Activated effector memory CD4-positive, alpha-beta T cell treated with Interleukin-2 at 50 U/mL for 16 hours (primary cell): ENCODE results near the gene HPN.
"Not testable (repeated sequence)": the region's sequence is repeated elsewhere in the genome, so short reads cannot be mapped to it uniquely, and the experiment has no call there.

Source experiments
- DNase-seq: peaks from one replicate; pipeline ENCODE4 v3.0.0-alpha.2; 2020

Gene HPN

GRCh38 chr19:35044317-35045117 lies 3.0 kb downstream of the HPN start:
- DNase-seq: peak; percentile 43

GRCh38 chr19:35045667-35046300 lies 4.3 kb downstream of the HPN start:
- DNase-seq: peak; percentile 18

- no peak for DNase-seq
These were observed 4.9 kb downstream of the HPN start for GRCh38 chr19:35046461-35046860.

GRCh38 chr19:35048911-35049411 lies 7.4 kb downstream of the HPN start:
- no peak for DNase-seq

- no peak for DNase-seq
These were observed 7.9 kb downstream of the HPN start for GRCh38 chr19:35049456-35049855.

- not testable (repeated sequence) for DNase-seq
These were observed 9.1 kb downstream of the HPN start for GRCh38 chr19:35050662-35051061.

GRCh38 chr19:35051268-35051667 lies 9.7 kb downstream of the HPN start:
- not testable (repeated sequence) for DNase-seq

- DNase-seq: no peak
These were observed 10.3 kb downstream of the HPN start for GRCh38 chr19:35051796-35052195.

- DNase-seq: no peak
These were observed 11.2 kb downstream of the HPN start for GRCh38 chr19:35052599-35053190.

GRCh38 chr19:35053667-35054293 lies 12.3 kb downstream of the HPN start:
- DNase-seq: no peak

GRCh38 chr19:35054626-35055025 lies 13.1 kb downstream of the HPN start:
- DNase-seq: no peak

GRCh38 chr19:35055715-35056179 lies 14.2 kb downstream of the HPN start:
- no peak for DNase-seq

GRCh38 chr19:35056513-35057063 lies 15.1 kb downstream of the HPN start:
- DNase-seq: no peak

GRCh38 chr19:35058370-35058769 lies 16.8 kb downstream of the HPN start:
- DNase-seq: no peak

- no peak for DNase-seq
These were observed 17.7 kb downstream of the HPN start for GRCh38 chr19:35059006-35059798.

GRCh38 chr19:35059799-35060091 lies 18.2 kb downstream of the HPN start:
- no peak for DNase-seq

GRCh38 chr19:35060160-35060855 lies 18.8 kb downstream of the HPN start:
- DNase-seq: no peak

GRCh38 chr19:35061583-35062373 lies 20.3 kb downstream of the HPN start:
- no peak for DNase-seq

GRCh38 chr19:35062942-35063341 lies 21.4 kb downstream of the HPN start:
- DNase-seq: no peak

GRCh38 chr19:35063940-35064818 lies 22.7 kb downstream of the HPN start:
- DNase-seq: no peak
